Measurements from ENCODE around the gene PLBD2.
"Not testable (repeated sequence)": the region's sequence is repeated elsewhere in the genome, so short reads cannot be mapped to it uniquely, and the experiment has no call there.

Gene PLBD2

GRCh38 chr12:113334786-113335539 is 23.4 kb upstream of the PLBD2 start, which contains the start of gene SLC8B1:
TSS of gene SLC8B1 (minus strand) at chr12:113335109. CDS start at chr12:113332878, 2,231 bp downstream.
- DNase-seq: peak; percentile 71

GRCh38 chr12:113339540-113339939 is 18.8 kb upstream of the PLBD2 start:
- DNase-seq: no peak

- no peak for DNase-seq
These were observed 18.3 kb upstream of the PLBD2 start for GRCh38 chr12:113340061-113340460.

GRCh38 chr12:113341535-113341934 is 16.9 kb upstream of the PLBD2 start:
- DNase-seq: no peak

GRCh38 chr12:113345318-113345717 is 13.1 kb upstream of the PLBD2 start:
- DNase-seq: no peak

GRCh38 chr12:113346353-113346752 is 12.0 kb upstream of the PLBD2 start:
- no peak for DNase-seq

- DNase-seq: no peak
These were observed 11.3 kb upstream of the PLBD2 start for GRCh38 chr12:113347107-113347506.

GRCh38 chr12:113347892-113348291 is 10.5 kb upstream of the PLBD2 start:
- DNase-seq: no peak

- DNase-seq: no peak
These were observed 9.4 kb upstream of the PLBD2 start for GRCh38 chr12:113348849-113349536.

GRCh38 chr12:113351089-113351488 is 7.3 kb upstream of the PLBD2 start:
- no peak for DNase-seq

GRCh38 chr12:113354192-113354591 is 4.2 kb upstream of the PLBD2 start:
- not testable (repeated sequence) for DNase-seq

- DNase-seq: no peak
These were observed 949 bp downstream of the PLBD2 start for GRCh38 chr12:113359133-113359938.

GRCh38 chr12:113359939-113360748 is 1.8 kb downstream of the PLBD2 start:
- no peak for DNase-seq

- no peak for DNase-seq
These were observed 3.4 kb downstream of the PLBD2 start for GRCh38 chr12:113361574-113362370.

- DNase-seq: no peak
These were observed 6.3 kb downstream of the PLBD2 start for GRCh38 chr12:113364698-113365097.

- DNase-seq: no peak
These were observed 7.4 kb downstream of the PLBD2 start for GRCh38 chr12:113365639-113366395.

- no peak for DNase-seq
These were observed 8.4 kb downstream of the PLBD2 start for GRCh38 chr12:113366827-113367226.

- no peak for DNase-seq
These were observed 9.9 kb downstream of the PLBD2 start for GRCh38 chr12:113368331-113368730.

- DNase-seq: no peak
These were observed 11.1 kb downstream of the PLBD2 start for GRCh38 chr12:113369391-113369985.

- no peak for DNase-seq
These were observed 12.7 kb downstream of the PLBD2 start for GRCh38 chr12:113370923-113371682.
